Hepatocyte (in vitro differentiated cells): Measurements from ENCODE around the gene SLC25A22. TPM values are rescaled to one million over a fixed set of nuclear protein-coding genes. Genes with fewer than 3 reads are reported as not detected.

Experiments used
- DNase-seq: peaks from one replicate; pipeline ENCODE4 v3.0.0-alpha.2; 2016; ENCODE audit warnings: low spot score
- H2AFZ ChIP-seq: fragments of 200-600 bp; sonication (generic); 2 replicates; pipeline ENCODE4 v1.6.0; 2016; ENCODE audit warnings: antibody characterized with exemption, mild to moderate bottlenecking
- H3K27ac ChIP-seq: fragments of 200-600 bp; sonication (generic); 2 replicates; pipeline ENCODE4 v1.5.1; 2016; ENCODE audit warnings: mild to moderate bottlenecking
- H3K27me3 ChIP-seq: fragments of 200-600 bp; sonication (generic); 2 replicates; pipeline ENCODE4 v1.6.1; 2016
- H3K36me3 ChIP-seq: fragments of 200-600 bp; sonication (generic); replicated peaks from 2 replicates; pipeline ENCODE4 v1.5.1; 2016; ENCODE audit warnings: low read depth; ENCODE audit not compliant: insufficient read depth
- H3K4me1 ChIP-seq: fragments of 200-600 bp; sonication (generic); 2 replicates; pipeline ENCODE4 v1.5.1; 2016; ENCODE audit warnings: mild to moderate bottlenecking, moderate library complexity; ENCODE audit not compliant: insufficient read depth
- H3K4me2 ChIP-seq: fragments of 200-600 bp; sonication (generic); 2 replicates; pipeline ENCODE4 v1.6.0; 2016
- H3K4me3 ChIP-seq: fragments of 200-600 bp; sonication (generic); 2 replicates; pipeline ENCODE4 v1.5.1; 2016; ENCODE audit warnings: mild to moderate bottlenecking
- H3K79me2 ChIP-seq: fragments of 200-600 bp; sonication (generic); 2 replicates; pipeline ENCODE4 v1.6.0; 2017; ENCODE audit warnings: mild to moderate bottlenecking
- H3K9me2 ChIP-seq: fragments of 200-600 bp; sonication (generic); replicated peaks from 2 replicates; pipeline ENCODE4 v1.6.0; 2017; ENCODE audit warnings: mild to moderate bottlenecking; ENCODE audit not compliant: insufficient read depth
- H3K9me3 ChIP-seq: fragments of 200-600 bp; sonication (generic); 2 replicates; pipeline ENCODE4 v1.5.1; 2016; ENCODE audit warnings: low read depth, mild to moderate bottlenecking
- H4K20me1 ChIP-seq: fragments of 200-600 bp; sonication (generic); 2 replicates; pipeline ENCODE4 v1.6.0; 2016; ENCODE audit warnings: mild to moderate bottlenecking; ENCODE audit not compliant: insufficient read depth, poor library complexity, severe bottlenecking
- EZH2 ChIP-seq: fragments of 200-600 bp; sonication (generic); IDR thresholded peaks from 2 replicates; pipeline ENCODE4 v1.6.1; 2016; ENCODE audit warnings: antibody characterized with exemption, mild to moderate bottlenecking, borderline replicate concordance
- EZH2phosphoT487 ChIP-seq: fragments of 200-600 bp; sonication (generic); IDR thresholded peaks from one replicate; pipeline ENCODE4 v1.6.1; 2018; ENCODE audit warnings: antibody characterized with exemption, mild to moderate bottlenecking, low read depth, moderate library complexity; ENCODE audit not compliant: unreplicated experiment, severe bottlenecking
- WGBS: methylation state at CpG from one replicate; pipeline ENCODE4 v1.1.6; 2016; ENCODE audit warnings: low lambda C conversion rate; ENCODE audit errors: missing lambda C conversion rate; 5-methylcytosine and 5-hydroxymethylcytosine counted together
- polyA plus RNA-seq: library from polyadenylated mRNA; unstranded; fragments of >200 nt; fragmentation: Nextera tagmentation; extraction: Ambion mirVana; gene quantifications from 2 replicates; pipeline ENCODE4 v1.2.1, GENCODE V29; 2016
- total RNA-seq: library from RNA; depleted of rRNA; stranded (reverse); fragments of >200 nt; gene quantifications from 2 replicates; pipeline ENCODE4 v1.2.3, GENCODE V29; 2014
- TF ChIP-seq, protein P1 (sequence below): fragments of 200-600 bp; sonication (generic); IDR thresholded peaks from 2 replicates; pipeline ENCODE4 v1.5.1; 2016; ENCODE audit warnings: antibody characterized with exemption, mild to moderate bottlenecking; ENCODE audit not compliant: poor library complexity

Gene SLC25A22
- total and polyA plus RNA-seq, 2 experiments from 2014 or later: 16.2 to 19.7 TPM

GRCh38 chr11:766106-766935 lies 31.8 kb downstream of the SLC25A22 start:
- Histone ChIP-seq H3K36me3 (no peaks in the 10 kb centered on the region), H3K27ac (no peak overlapping the region), H3K27me3 (no peaks in the 10 kb centered on the region), H3K4me2 (no peak overlapping the region), H3K9me3 (no peaks in the 10 kb centered on the region), H3K4me3 (no peak overlapping the region), H2AFZ (no peak overlapping the region), H4K20me1 (peaks cover 3% of the 10 kb centered on the region), H3K79me2 (no peaks in the 10 kb centered on the region), H3K4me1 (peaks cover 8% of the 10 kb centered on the region), H3K9me2 (no peaks in the 10 kb centered on the region)
- WGBS: 88% methylated on average over 11 of the region's 11 CpGs
- no peak for TF ChIP-seq EZH2phosphoT487
- TF ChIP-seq, protein P1, sequence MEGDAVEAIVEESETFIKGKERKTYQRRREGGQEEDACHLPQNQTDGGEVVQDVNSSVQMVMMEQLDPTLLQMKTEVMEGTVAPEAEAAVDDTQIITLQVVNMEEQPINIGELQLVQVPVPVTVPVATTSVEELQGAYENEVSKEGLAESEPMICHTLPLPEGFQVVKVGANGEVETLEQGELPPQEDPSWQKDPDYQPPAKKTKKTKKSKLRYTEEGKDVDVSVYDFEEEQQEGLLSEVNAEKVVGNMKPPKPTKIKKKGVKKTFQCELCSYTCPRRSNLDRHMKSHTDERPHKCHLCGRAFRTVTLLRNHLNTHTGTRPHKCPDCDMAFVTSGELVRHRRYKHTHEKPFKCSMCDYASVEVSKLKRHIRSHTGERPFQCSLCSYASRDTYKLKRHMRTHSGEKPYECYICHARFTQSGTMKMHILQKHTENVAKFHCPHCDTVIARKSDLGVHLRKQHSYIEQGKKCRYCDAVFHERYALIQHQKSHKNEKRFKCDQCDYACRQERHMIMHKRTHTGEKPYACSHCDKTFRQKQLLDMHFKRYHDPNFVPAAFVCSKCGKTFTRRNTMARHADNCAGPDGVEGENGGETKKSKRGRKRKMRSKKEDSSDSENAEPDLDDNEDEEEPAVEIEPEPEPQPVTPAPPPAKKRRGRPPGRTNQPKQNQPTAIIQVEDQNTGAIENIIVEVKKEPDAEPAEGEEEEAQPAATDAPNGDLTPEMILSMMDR: no peak
- no peak for TF ChIP-seq EZH2
- DNase-seq: no peak

DNA sequence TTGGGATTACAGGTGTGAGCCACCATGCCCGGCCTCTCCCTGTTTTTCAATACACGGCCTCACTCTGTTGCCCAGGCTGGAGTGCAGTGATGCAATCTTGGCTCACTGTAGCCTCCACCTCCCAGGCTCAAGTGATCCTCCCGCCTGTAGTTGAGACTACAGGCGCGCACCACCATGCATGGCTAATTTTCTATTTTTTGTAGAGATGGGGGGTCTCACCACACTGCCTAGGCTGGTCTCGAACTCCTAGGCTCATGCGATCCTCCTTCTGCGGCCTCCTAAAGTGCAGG lies 32.3 kb downstream of the SLC25A22 start:
- H3K27me3 ChIP-seq: no peaks in the 10 kb centered on the region
- H3K27ac ChIP-seq: no peak overlapping the region
- 98% methylated on average over 8 of the region's 8 CpGs for WGBS
- H4K20me1 ChIP-seq: peaks cover 3% of the 10 kb centered on the region
- TF ChIP-seq EZH2phosphoT487 (no peak), EZH2 (no peak)
- TF ChIP-seq, protein P1: no peak
- no peaks in the 10 kb centered on the region for H3K36me3 ChIP-seq
- H3K4me3 ChIP-seq: no peak overlapping the region
- H3K4me1 ChIP-seq: peaks cover 8% of the 10 kb centered on the region
- H3K9me3 ChIP-seq: no peaks in the 10 kb centered on the region
- no peaks in the 10 kb centered on the region for H3K79me2 ChIP-seq
- no peak for DNase-seq
- no peaks in the 10 kb centered on the region for H3K9me2 ChIP-seq
- no peak overlapping the region for H3K4me2 ChIP-seq
- no peak overlapping the region for H2AFZ ChIP-seq

DNA sequence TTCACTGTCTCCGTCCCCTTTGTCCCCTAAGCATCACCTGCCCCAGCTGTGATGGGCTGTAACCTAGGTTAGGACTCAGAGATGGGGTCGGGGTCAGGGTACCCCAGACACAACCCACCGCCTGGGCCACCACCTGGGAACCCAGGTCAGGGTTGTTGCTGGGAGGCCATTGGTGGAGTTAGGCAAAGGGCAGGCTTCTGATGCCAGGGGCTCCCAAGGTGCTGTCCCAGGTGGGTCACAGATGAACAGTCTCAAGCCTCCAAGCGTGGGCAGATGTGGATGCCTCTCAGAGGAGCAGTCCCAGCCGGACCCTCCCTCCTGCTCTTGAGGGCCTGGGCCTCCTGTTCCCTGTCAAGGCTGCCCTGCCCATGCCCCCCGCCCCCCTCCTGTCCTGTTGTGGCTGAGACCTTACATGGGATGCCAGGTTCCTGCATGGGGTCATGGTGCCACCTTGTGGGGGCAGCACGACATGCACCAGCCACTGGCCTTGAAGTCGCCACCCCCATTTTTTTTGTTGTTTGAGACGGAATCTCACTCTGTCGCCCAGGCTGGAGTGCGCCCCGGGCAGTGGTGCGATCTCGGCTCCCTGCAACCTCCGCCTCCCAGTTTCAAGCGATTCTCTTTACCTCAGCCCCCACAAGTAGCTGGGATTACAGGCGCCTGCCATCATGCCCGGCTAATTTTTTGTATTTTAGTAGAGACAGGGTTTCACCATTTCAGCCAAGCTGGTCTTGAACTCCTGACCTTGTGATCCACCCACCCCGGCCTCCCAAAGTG lies 32.9 kb downstream of the SLC25A22 start:
- no peak overlapping the region for H3K4me2 ChIP-seq
- no peak for TF ChIP-seq EZH2
- TF ChIP-seq, protein P1: peak; percentile 46
- H3K27ac ChIP-seq: no peak overlapping the region
- WGBS: 81% methylated on average over 19 of the region's 19 CpGs
- no peaks in the 10 kb centered on the region for H3K79me2 ChIP-seq
- H3K36me3 ChIP-seq: no peaks in the 10 kb centered on the region
- no peaks in the 10 kb centered on the region for H3K27me3 ChIP-seq
- H4K20me1 ChIP-seq: peaks cover 3% of the 10 kb centered on the region
- no peaks in the 10 kb centered on the region for H3K9me3 ChIP-seq
- no peak overlapping the region for H2AFZ ChIP-seq
- H3K9me2 ChIP-seq: no peaks in the 10 kb centered on the region
- peak; percentile 65 for DNase-seq
- H3K4me3 ChIP-seq: no peak overlapping the region
- H3K4me1 ChIP-seq: peaks cover 8% of the 10 kb centered on the region
